ENCODE data around the gene SDK1.

GRCh38 chr7:4195660-4196059, 894.6 kb downstream of the SDK1 start:
- no peak for TF ChIP-seq CTCF (IDR thresholded peaks at IDR 0.05)
- no peak for TF ChIP-seq POLR2A (IDR thresholded peaks at IDR 0.05)
- TF ChIP-seq POLR2AphosphoS5 (IDR thresholded peaks at IDR 0.05; ENCODE audit: insufficient read depth in 1 of 2, low read depth in 1 of 2) = no peak

All from vagina (tissue), 2 donors.